Keratinocyte (primary cell): ENCODE results near the gene DSG1. TPM values are rescaled to one million over a fixed set of nuclear protein-coding genes. Genes with fewer than 3 reads are reported as not detected.

Source experiments
- DNase-seq: peaks from one replicate; pipeline ENCODE4 v3.0.0-alpha.2; 2011; ENCODE audit warnings: low read depth, missing footprints, low spot score
- FAIRE-seq: peaks from 2 replicates; lab custom pipeline; 2011; peaks lifted over from hg19 to GRCh38; lab: Jason Lieb, UNC
- H2AFZ ChIP-seq: 2 replicates; pipeline ENCODE4 v1.6.0; 2012; ENCODE audit warnings: low read length, control low read depth, inconsistent platforms; ENCODE audit not compliant: control insufficient read depth
- H3K27ac ChIP-seq: 2 replicates; pipeline ENCODE4 v1.5.1; 2011; ENCODE audit warnings: low read length; ENCODE audit not compliant: control insufficient read depth, insufficient read depth
- H3K27me3 ChIP-seq: 3 replicates; pipeline ENCODE4 v1.6.0; 2011; ENCODE audit warnings: low read length; ENCODE audit not compliant: control insufficient read depth, insufficient read depth; ENCODE audit errors: extremely low read depth
- H3K36me3 ChIP-seq, 2 experiments: 2 replicates in 1 of 2; 3 replicates in 1 of 2; pipeline ENCODE4 v1.5.1; 2011; ENCODE audit warnings: low read length in 2 of 2, mild to moderate bottlenecking in 1 of 2; ENCODE audit not compliant: control insufficient read depth in 2 of 2, insufficient read depth in 2 of 2; ENCODE audit errors: extremely low read depth in 1 of 2
- H3K4me1 ChIP-seq: 3 replicates; pipeline ENCODE4 v1.5.1; 2011; ENCODE audit warnings: low read length; ENCODE audit not compliant: control insufficient read depth, insufficient read depth; ENCODE audit errors: extremely low read depth
- H3K4me2 ChIP-seq: 3 replicates; pipeline ENCODE4 v1.6.0; 2011; ENCODE audit warnings: low read depth, low read length; ENCODE audit not compliant: control insufficient read depth, insufficient read depth; ENCODE audit errors: extremely low read depth
- H3K4me3 ChIP-seq, 3 experiments: fragments of 200-600 bp in 1 of 3; sonication (generic) in 1 of 3; 2 replicates in 2 of 3; 3 replicates in 1 of 3; pipeline ENCODE4 v1.5.1; 2011 to 2016; ENCODE audit warnings: low read length in 3 of 3, mild to moderate bottlenecking in 3 of 3, control low read depth in 2 of 3, inconsistent platforms in 1 of 3, low read depth in 1 of 3, mixed read lengths in 1 of 3, mixed run types in 1 of 3, moderate library complexity in 1 of 3; ENCODE audit not compliant: control insufficient read depth in 2 of 3, insufficient read depth in 2 of 3; ENCODE audit errors: extremely low read depth in 1 of 3
- H3K79me2 ChIP-seq: 2 replicates; pipeline ENCODE4 v1.6.0; 2012; ENCODE audit warnings: low read length; ENCODE audit not compliant: control insufficient read depth, insufficient read depth
- H3K9ac ChIP-seq: 3 replicates; pipeline ENCODE4 v1.6.0; 2011; ENCODE audit warnings: low read length; ENCODE audit not compliant: control insufficient read depth, insufficient read depth; ENCODE audit errors: extremely low read depth
- H3K9me1 ChIP-seq: 3 replicates; pipeline ENCODE4 v1.6.0; 2011; ENCODE audit warnings: low read length; ENCODE audit not compliant: control insufficient read depth, insufficient read depth; ENCODE audit errors: extremely low read depth
- H3K9me3 ChIP-seq: 2 replicates; pipeline ENCODE4 v1.5.1; 2012; ENCODE audit warnings: low read depth, low read length; ENCODE audit not compliant: control insufficient read depth
- H4K20me1 ChIP-seq: 3 replicates; pipeline ENCODE4 v1.6.0; 2011; ENCODE audit warnings: low read length; ENCODE audit not compliant: control insufficient read depth, insufficient read depth; ENCODE audit errors: extremely low read depth
- CTCF ChIP-seq, 3 experiments: IDR thresholded peaks in 1 of 3; conservative IDR thresholded peaks in 1 of 3; optimal IDR thresholded peaks in 1 of 3; 2 replicates in 2 of 3; 3 replicates in 1 of 3; pipeline versions ENCODE3 to v1.5.1; 2011; ENCODE audit warnings: low read length in 3 of 3, mild to moderate bottlenecking in 3 of 3, moderate library complexity in 2 of 3, control low read depth in 1 of 3, inconsistent platforms in 1 of 3; ENCODE audit not compliant: insufficient read depth in 2 of 3; ENCODE audit errors: extremely low read depth in 1 of 3
- EZH2 ChIP-seq: IDR thresholded peaks from one replicate; pipeline ENCODE4 v1.6.1; 2012; ENCODE audit warnings: inconsistent platforms, mild to moderate bottlenecking, low read length, moderate library complexity
- dilution Hi-C: fragments of 300-500 bp; cut with MboI; formaldehyde crosslinking; loops from one replicate; pipeline ENCODE4 v1.7.0; 2020; ENCODE audit warnings: low sequenced_read_pairs; ENCODE audit not compliant: extremely low pct_ligation_motif_present
- polyA minus RNA-seq, 3 experiments: library from RNA; depleted of rRNA, polyadenylated mRNA; stranded (reverse); fragments of >200 nt; gene quantifications; 1 replicate in 1 of 3; 2 replicates in 1 of 3; 3 replicates in 1 of 3; pipeline ENCODE4 v1.2.3, GENCODE V29; 2011
- polyA plus RNA-seq, 5 experiments: library from polyadenylated mRNA; depleted of rRNA in 3 of 5; stranded (reverse) in 3 of 5; stranded (forward) in 1 of 5; unstranded in 1 of 5; fragments of >200 nt; gene quantifications; 1 replicate in 1 of 5; 2 replicates in 3 of 5; 3 replicates in 1 of 5; pipeline versions ENCODE4 v1.2.1 to v1.2.3, GENCODE V29; 2011 to 2012; ENCODE audit warnings: missing spikeins in 2 of 5, low read depth in 1 of 5, low replicate concordance in 1 of 5

DSG1 gene
- polyA plus RNA-seq (9.8 to 68.0 TPM (median 27.6 TPM) in 3 replicates), polyA minus RNA-seq (36.7 to 204 TPM (median 92.3 TPM) in 3 replicates)
- 148 TPM for polyA plus RNA-seq (2011; ENCODE audit: low read depth)
- 10.1 and 12.5 TPM in 2 replicates for polyA plus RNA-seq (2011; cell fraction: cytosol; rRNA removed)
- polyA plus RNA-seq (2011; cell fraction: nucleus; rRNA removed), result 48.6 and 57.9 TPM in 2 replicates
- polyA plus RNA-seq (2012; ENCODE audit: low replicate concordance), result 9.5 and 161 TPM in 2 replicates
- polyA minus RNA-seq (2011; cell fraction: cytosol; rRNA and poly(A)+ RNA removed), result 16.3 TPM
- 72.0 and 105 TPM in 2 replicates for polyA minus RNA-seq (2011; cell fraction: nucleus; rRNA and poly(A)+ RNA removed)

GRCh38 chr18:31317860-31318259 is at the start of gene DSG1:
DSG1 (plus strand) TSS chr18:31318160; CDS start chr18:31318301, 141 bp downstream.
- Histone ChIP-seq H3K9me1 (no peaks in the 10 kb centered on the region), H3K36me3 (no peaks in the 10 kb centered on the region), H3K9ac (no peak within 1 kb of the TSS), H3K9me3 (no peaks in the 10 kb centered on the region), H3K4me3 (peak within 1 kb of the TSS in 2 of 3 experiments; percentile 11 to 19), H3K27me3 (no peaks in the 10 kb centered on the region), H2AFZ (peak within 1 kb of the TSS; percentile 62), H3K4me1 (peaks cover 21% of the 10 kb centered on the region), H3K27ac (no peak within 1 kb of the TSS), H3K79me2 (no peaks in the 10 kb centered on the region), H3K4me2 (peak within 1 kb of the TSS; percentile 60), H4K20me1 (no peaks in the 10 kb centered on the region)
- FAIRE-seq, result peak; percentile 29
- TF ChIP-seq EZH2 (no peak), CTCF (optimal IDR thresholded peaks at IDR 0.05 in 1 of 3, IDR thresholded peaks at IDR 0.05 in 1 of 3, conservative IDR thresholded peaks at IDR 0.05 in 1 of 3; ENCODE audit: extremely low read depth in 1 of 3, insufficient read depth in 2 of 3, low read length in 3 of 3) (no peak)
- no peak for DNase-seq
- dilution Hi-C loops, result no loop called here

DNA sequence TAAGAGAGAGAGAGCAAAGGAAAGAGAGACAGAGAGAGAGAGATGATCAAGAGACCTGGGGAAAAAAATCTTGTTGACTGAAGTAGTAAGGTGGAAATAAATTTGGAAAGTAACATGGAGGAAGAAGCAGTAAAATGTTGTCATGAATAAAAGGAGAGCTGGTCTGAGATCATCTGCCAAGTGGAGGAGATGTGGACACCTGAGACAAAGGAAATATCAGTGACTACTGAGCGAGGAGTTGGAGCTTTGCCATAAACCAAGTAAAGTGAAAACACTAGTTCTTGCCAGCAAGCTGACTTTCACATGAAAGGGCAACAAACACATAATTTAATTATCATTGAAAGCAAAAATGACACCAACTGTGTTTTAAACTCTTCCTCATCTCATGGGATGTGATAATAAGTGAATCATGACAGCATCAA is 49.0 kb upstream of the DSG1 start:
- no peaks in the 10 kb centered on the region for H3K27me3 ChIP-seq
- FAIRE-seq, result peak; percentile 82
- H2AFZ ChIP-seq, result no peak overlapping the region
- H3K4me1 ChIP-seq, result peaks cover 5% of the 10 kb centered on the region
- TF ChIP-seq EZH2 (no peak), CTCF (optimal IDR thresholded peaks at IDR 0.05 in 1 of 3, IDR thresholded peaks at IDR 0.05 in 1 of 3, conservative IDR thresholded peaks at IDR 0.05 in 1 of 3; ENCODE audit: extremely low read depth in 1 of 3, insufficient read depth in 2 of 3, low read length in 3 of 3) (no peak)
- peak overlapping the region; percentile 11 for H3K4me2 ChIP-seq
- H3K4me3 ChIP-seq, result no peak overlapping the region
- H3K9ac ChIP-seq, result no peak overlapping the region
- no peak for DNase-seq
- no peaks in the 10 kb centered on the region for H3K9me1 ChIP-seq
- H3K36me3 ChIP-seq, result no peaks in the 10 kb centered on the region
- H3K9me3 ChIP-seq, result no peaks in the 10 kb centered on the region
- H4K20me1 ChIP-seq, result no peaks in the 10 kb centered on the region
- no peaks in the 10 kb centered on the region for H3K79me2 ChIP-seq
- dilution Hi-C loops, result no loop called here
- H3K27ac ChIP-seq, result no peak overlapping the region
